Measurements from ENCODE around the gene METTL25. TPM values are rescaled to one million over a fixed set of nuclear protein-coding genes. Genes with fewer than 3 reads are reported as not detected.

The METTL25 gene
- total RNA-seq, 1 experiment from 2014 or later = 11.6 TPM

DNA sequence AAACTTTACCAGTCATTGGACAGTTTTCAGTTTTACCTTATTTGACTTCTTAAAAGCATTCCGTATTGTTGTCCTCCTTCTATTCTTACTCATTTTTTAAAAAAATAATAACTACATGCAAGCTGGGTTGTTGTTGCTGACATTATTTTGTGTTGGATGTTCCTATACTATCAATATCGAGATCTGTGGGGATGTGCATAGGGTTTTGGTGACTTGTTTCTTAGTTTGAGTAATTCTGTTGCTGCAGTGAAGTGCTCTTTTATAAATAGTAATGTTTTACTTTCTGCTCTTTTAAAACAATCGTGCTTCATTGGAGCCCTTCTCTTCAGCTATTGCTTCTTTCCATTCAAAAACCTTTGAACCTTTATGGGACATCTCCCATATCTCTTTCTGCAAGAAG is 79.4 kb downstream of the METTL25 start:
- H3K27me3 Mint-ChIP-seq (ENCODE audit: low read depth) = no peaks in the 10 kb centered on the region
- no peak overlapping the region for H4K8ac ChIP-seq (replicated peaks; ENCODE audit: insufficient read length, low read depth, low read length)
- H3T11ph ChIP-seq (ENCODE audit: low read length) = no peak overlapping the region

More for the DNA sequence above, 79.4 kb downstream of the METTL25 start:
- Mint-ChIP-seq H3K9me3 (peaks cover 0 to 1% of the 10 kb centered on the region in 2 experiments; a peak in 1 of 5 replicates), H3K4me3 (no peak overlapping the region), H3K27ac (no peak overlapping the region), H3K4me1 (no peaks in the 10 kb centered on the region), H3K36me3 (ENCODE audit: insufficient read depth in 1 of 3, low read depth in 3 of 3) (peaks cover 4 to 9% (median 4%) of the 10 kb centered on the region in 3 experiments; a peak in 4 of 7 replicates)
- H3K23me2 ChIP-seq (ENCODE audit: insufficient read length, low read depth, low read length, poor library complexity, severe bottlenecking) = no peaks in the 10 kb centered on the region
- H3K9ac ChIP-seq (ENCODE audit: extremely low read depth, insufficient read length, low read length) = no peak overlapping the region
- H3K18ac ChIP-seq (ENCODE audit: insufficient read length, low read depth, low read length) = no peak overlapping the region
- H2AK5ac ChIP-seq (ENCODE audit: insufficient read length, low read length) = no peak overlapping the region
- H4K5ac ChIP-seq (ENCODE audit: insufficient read length, low read depth, low read length) = no peak overlapping the region
- no peak overlapping the region for H2BK20ac ChIP-seq (ENCODE audit: low read depth, low read length, poor library complexity, severe bottlenecking)
- no peak overlapping the region for H2BK15ac ChIP-seq (ENCODE audit: low read depth, low read length)
- H2BK12ac ChIP-seq (ENCODE audit: insufficient read length, low read depth, low read length) = no peak overlapping the region
- H3K23ac ChIP-seq (ENCODE audit: insufficient read length, low read depth, low read length) = no peak overlapping the region
- H2BK5ac ChIP-seq (ENCODE audit: insufficient read length, low read length) = no peak overlapping the region
- no peaks in the 10 kb centered on the region for H3K27me3 ChIP-seq (ENCODE audit: insufficient read depth, low read length)
- H3K9me3 ChIP-seq (ENCODE audit: control insufficient read depth, low read depth, low read length) = no peaks in the 10 kb centered on the region
- no peaks in the 10 kb centered on the region for H3K79me2 ChIP-seq (ENCODE audit: insufficient read depth, low read length)
- no peak overlapping the region for H4K91ac ChIP-seq (ENCODE audit: insufficient read length, low read depth, low read length)
- no peak overlapping the region for H3K14ac ChIP-seq (ENCODE audit: insufficient read depth, low read length)
- no peak overlapping the region for H3K4ac ChIP-seq (ENCODE audit: low read depth, low read length)
- H2AFZ ChIP-seq (ENCODE audit: low read length) = no peak overlapping the region
- no peak for DNase-seq
- H3K4me1 ChIP-seq (ENCODE audit: insufficient read depth, low read length) = no peaks in the 10 kb centered on the region
- TF ChIP-seq, protein P1, sequence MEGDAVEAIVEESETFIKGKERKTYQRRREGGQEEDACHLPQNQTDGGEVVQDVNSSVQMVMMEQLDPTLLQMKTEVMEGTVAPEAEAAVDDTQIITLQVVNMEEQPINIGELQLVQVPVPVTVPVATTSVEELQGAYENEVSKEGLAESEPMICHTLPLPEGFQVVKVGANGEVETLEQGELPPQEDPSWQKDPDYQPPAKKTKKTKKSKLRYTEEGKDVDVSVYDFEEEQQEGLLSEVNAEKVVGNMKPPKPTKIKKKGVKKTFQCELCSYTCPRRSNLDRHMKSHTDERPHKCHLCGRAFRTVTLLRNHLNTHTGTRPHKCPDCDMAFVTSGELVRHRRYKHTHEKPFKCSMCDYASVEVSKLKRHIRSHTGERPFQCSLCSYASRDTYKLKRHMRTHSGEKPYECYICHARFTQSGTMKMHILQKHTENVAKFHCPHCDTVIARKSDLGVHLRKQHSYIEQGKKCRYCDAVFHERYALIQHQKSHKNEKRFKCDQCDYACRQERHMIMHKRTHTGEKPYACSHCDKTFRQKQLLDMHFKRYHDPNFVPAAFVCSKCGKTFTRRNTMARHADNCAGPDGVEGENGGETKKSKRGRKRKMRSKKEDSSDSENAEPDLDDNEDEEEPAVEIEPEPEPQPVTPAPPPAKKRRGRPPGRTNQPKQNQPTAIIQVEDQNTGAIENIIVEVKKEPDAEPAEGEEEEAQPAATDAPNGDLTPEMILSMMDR (conservative IDR thresholded peaks at IDR 0.05) = no peak
- H3K4me2 ChIP-seq (ENCODE audit: insufficient read depth, insufficient read length, low read length) = no peak overlapping the region
- no peaks in the 10 kb centered on the region for H4K20me1 ChIP-seq (ENCODE audit: control insufficient read depth, insufficient read depth, insufficient read length)
- no peak overlapping the region for H3K56ac ChIP-seq (ENCODE audit: insufficient read length, low read depth, low read length)
- H3K27ac ChIP-seq (ENCODE audit: insufficient read length, low read depth, low read length) = no peak overlapping the region
- H2BK120ac ChIP-seq (ENCODE audit: low read depth, low read length, poor library complexity, severe bottlenecking) = no peak overlapping the region
- no CpG with 5 or more reads among the region's 3 CpGs for WGBS (ENCODE audit: extremely low coverage, insufficient read length, low lambda C conversion rate)
- no peaks in the 10 kb centered on the region for H3K79me1 ChIP-seq (ENCODE audit: insufficient read depth, low read depth, low read length, poor library complexity, severe bottlenecking)
